ENCODE measurements around the gene GPC2. TPM values are rescaled to one million over a fixed set of nuclear protein-coding genes. Genes with fewer than 3 reads are reported as not detected.

GPC2 gene

Small RNA genes within 50 kb of the gene (microRNA-seq; reads per million reads assigned to microRNA genes)
- not detected for gene MIR4658
